Measurements from ENCODE around the gene RRP15.

RRP15 gene

GRCh38 chr1:218273762-218274479 lies 11.2 kb upstream of the RRP15 start:
- TF ChIP-seq CTCF (IDR thresholded peaks at IDR 0.05; ENCODE audit: extremely low read depth, missing control alignments), result no peak
- no peak for DNase-seq (ENCODE audit: low spot score)

- no peak for DNase-seq (ENCODE audit: low spot score)
- no peak for TF ChIP-seq CTCF (IDR thresholded peaks at IDR 0.05; ENCODE audit: extremely low read depth, missing control alignments)
Observed at GRCh38 chr1:218274511-218274910, 10.6 kb upstream of the RRP15 start.

GRCh38 chr1:218275823-218276222 lies 9.3 kb upstream of the RRP15 start:
- no peak for TF ChIP-seq CTCF (IDR thresholded peaks at IDR 0.05; ENCODE audit: extremely low read depth, missing control alignments)
- DNase-seq (ENCODE audit: low spot score), result no peak

GRCh38 chr1:218281285-218281684 lies 3.8 kb upstream of the RRP15 start:
- TF ChIP-seq CTCF (IDR thresholded peaks at IDR 0.05; ENCODE audit: extremely low read depth, missing control alignments), result no peak
- DNase-seq (ENCODE audit: low spot score), result no peak

GRCh38 chr1:218284377-218284916 lies 646 bp upstream of the RRP15 start:
- no peak for TF ChIP-seq CTCF (IDR thresholded peaks at IDR 0.05; ENCODE audit: extremely low read depth, missing control alignments)
- DNase-seq (ENCODE audit: low spot score), result no peak

- TF ChIP-seq CTCF (IDR thresholded peaks at IDR 0.05; ENCODE audit: extremely low read depth, missing control alignments), result no peak
- DNase-seq (ENCODE audit: low spot score), result no peak
Observed at GRCh38 chr1:218292515-218292914, 7.4 kb downstream of the RRP15 start.

- no peak for DNase-seq (ENCODE audit: low spot score)
- no peak for TF ChIP-seq CTCF (IDR thresholded peaks at IDR 0.05; ENCODE audit: extremely low read depth, missing control alignments)
Observed at GRCh38 chr1:218294546-218294945, 9.5 kb downstream of the RRP15 start.

All from GM20000 (cell line).